ENCODE data around the gene CHN1.

Gene CHN1

GRCh38 chr2:174924061-174924693, 81.0 kb downstream of the CHN1 start:
- no peak for DNase-seq (ENCODE audit: low read depth)

- DNase-seq (ENCODE audit: low read depth): no peak
Measured at GRCh38 chr2:174919947-174920595, 85.1 kb downstream of the CHN1 start.

GRCh38 chr2:174918886-174919526, 86.2 kb downstream of the CHN1 start:
- no peak for DNase-seq (ENCODE audit: low read depth)

GRCh38 chr2:174916270-174916930, 88.8 kb downstream of the CHN1 start:
- no peak for DNase-seq (ENCODE audit: low read depth)

- no peak for DNase-seq (ENCODE audit: low read depth)
Measured at GRCh38 chr2:174914853-174915760, 90.1 kb downstream of the CHN1 start.

- DNase-seq (ENCODE audit: low read depth): no peak
Measured at GRCh38 chr2:174908284-174908683, 96.9 kb downstream of the CHN1 start.

- no peak for DNase-seq (ENCODE audit: low read depth)
Measured at GRCh38 chr2:174903264-174903556, 102.0 kb downstream of the CHN1 start.

- DNase-seq (ENCODE audit: low read depth): peak; percentile 73
Measured at GRCh38 chr2:174902506-174903263, 102.5 kb downstream of the CHN1 start.

GRCh38 chr2:174901075-174901474, 104.1 kb downstream of the CHN1 start:
- peak; percentile 24 for DNase-seq (ENCODE audit: low read depth)

GRCh38 chr2:174897286-174897685, 107.9 kb downstream of the CHN1 start:
- DNase-seq (ENCODE audit: low read depth): no peak

GRCh38 chr2:174893018-174893417, 112.2 kb downstream of the CHN1 start:
- DNase-seq (ENCODE audit: low read depth): no peak

GRCh38 chr2:174892546-174892945, 112.6 kb downstream of the CHN1 start:
- DNase-seq (ENCODE audit: low read depth): peak; percentile 11

- DNase-seq (ENCODE audit: low read depth): no peak
Measured at GRCh38 chr2:174888646-174889271, 116.4 kb downstream of the CHN1 start.

- DNase-seq (ENCODE audit: low read depth): no peak
Measured at GRCh38 chr2:174888146-174888545, 117.0 kb downstream of the CHN1 start.

- DNase-seq (ENCODE audit: low read depth): no peak
Measured at GRCh38 chr2:174882416-174882815, 122.8 kb downstream of the CHN1 start.

- no peak for DNase-seq (ENCODE audit: low read depth)
Measured at GRCh38 chr2:174881678-174882077, 123.5 kb downstream of the CHN1 start.

GRCh38 chr2:174878537-174879147, 126.5 kb downstream of the CHN1 start:
- peak; percentile 41 for DNase-seq (ENCODE audit: low read depth)

GRCh38 chr2:174877751-174878150, 127.4 kb downstream of the CHN1 start:
- no peak for DNase-seq (ENCODE audit: low read depth)

- no peak for DNase-seq (ENCODE audit: low read depth)
Measured at GRCh38 chr2:174877301-174877700, 127.9 kb downstream of the CHN1 start.

- no peak for DNase-seq (ENCODE audit: low read depth)
Measured at GRCh38 chr2:174874085-174874484, 131.1 kb downstream of the CHN1 start.

All from iris pigment epithelial cell (primary cell).